Measurements from ENCODE around the gene APEH.
A peak's percentile ranks its signal among the peaks of the same experiment; 100 is the strongest.
"Not testable (repeated sequence)": the region's sequence is repeated elsewhere in the genome, so short reads cannot be mapped to it uniquely, and the experiment has no call there.

The APEH gene

DNA sequence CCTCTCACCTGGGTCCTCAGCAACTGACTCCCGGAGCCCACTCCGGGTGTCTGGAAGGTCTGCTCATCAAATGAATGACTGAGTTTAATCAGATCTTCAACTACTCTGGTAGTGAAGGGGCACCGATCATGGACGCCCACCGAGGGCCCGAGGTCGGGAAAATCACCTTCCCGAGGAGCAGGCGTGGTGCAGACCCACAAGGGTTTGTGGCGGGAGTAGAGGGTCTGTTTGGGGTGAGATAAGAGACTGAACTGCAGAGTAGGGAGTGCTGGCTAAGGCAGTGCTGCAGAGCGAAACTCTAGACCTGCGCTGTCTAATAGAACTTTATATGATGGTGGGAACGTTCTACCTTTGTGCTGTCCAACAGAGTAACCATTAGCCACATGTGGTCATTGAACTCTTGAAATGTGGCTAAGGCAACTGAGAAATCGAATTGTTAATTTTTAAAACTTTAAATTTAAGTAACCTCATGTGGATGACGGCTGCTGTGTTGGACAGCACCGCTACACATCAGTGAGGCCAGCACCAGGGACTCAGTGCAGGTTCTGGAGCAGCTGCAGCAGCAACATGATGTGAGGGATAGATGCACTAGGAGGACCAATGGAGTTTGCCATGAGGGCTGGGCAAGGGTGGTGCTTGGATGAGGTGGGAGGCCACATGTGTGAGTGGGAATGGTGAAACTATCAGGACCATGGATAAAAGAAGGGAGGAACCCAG is 15.9 kb downstream of the APEH start:
- DNase-seq (ENCODE audit: low spot score), result not testable (repeated sequence)

DNA sequence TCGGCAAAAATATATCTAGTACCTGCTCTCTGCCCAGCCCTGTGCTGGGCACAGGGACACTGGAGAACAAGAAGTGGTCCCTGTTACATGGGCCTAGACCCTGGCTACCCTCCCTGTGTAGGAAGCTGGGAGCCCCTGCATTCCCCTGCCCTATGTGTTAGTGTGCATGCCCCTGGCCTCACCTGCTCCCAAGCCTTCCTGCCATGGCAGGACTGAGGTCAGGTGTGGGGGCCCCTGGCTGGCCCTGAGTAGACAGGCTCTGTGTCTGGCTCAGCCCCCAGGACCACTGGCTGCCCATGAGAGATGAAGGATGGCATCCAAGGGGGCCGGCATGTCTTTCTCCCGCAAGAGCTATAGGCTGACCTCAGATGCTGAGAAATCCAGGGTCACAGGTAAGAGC is 16.7 kb downstream of the APEH start:
- not testable (repeated sequence) for DNase-seq (ENCODE audit: low spot score)

DNA sequence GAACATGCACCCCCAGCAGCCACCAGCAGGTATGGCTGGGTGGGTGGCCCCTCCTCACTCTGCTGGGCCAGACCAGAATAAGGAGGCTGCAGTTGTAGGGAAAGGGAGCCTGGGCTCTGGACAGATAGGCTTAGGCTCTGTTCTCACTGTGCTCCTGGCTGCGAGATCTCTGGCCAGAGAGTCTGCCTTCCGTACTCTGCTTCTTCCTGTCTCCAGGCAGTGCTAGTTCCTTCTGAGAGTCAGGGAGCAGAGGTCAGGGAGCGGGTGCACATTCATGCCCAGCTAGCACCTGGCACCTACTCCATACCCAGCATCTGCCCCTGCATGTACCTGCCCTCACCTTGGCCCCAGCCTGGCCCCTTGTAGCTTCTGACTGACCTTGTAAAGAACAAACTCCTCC is 17.3 kb downstream of the APEH start:
- not testable (repeated sequence) for DNase-seq (ENCODE audit: low spot score)

DNA sequence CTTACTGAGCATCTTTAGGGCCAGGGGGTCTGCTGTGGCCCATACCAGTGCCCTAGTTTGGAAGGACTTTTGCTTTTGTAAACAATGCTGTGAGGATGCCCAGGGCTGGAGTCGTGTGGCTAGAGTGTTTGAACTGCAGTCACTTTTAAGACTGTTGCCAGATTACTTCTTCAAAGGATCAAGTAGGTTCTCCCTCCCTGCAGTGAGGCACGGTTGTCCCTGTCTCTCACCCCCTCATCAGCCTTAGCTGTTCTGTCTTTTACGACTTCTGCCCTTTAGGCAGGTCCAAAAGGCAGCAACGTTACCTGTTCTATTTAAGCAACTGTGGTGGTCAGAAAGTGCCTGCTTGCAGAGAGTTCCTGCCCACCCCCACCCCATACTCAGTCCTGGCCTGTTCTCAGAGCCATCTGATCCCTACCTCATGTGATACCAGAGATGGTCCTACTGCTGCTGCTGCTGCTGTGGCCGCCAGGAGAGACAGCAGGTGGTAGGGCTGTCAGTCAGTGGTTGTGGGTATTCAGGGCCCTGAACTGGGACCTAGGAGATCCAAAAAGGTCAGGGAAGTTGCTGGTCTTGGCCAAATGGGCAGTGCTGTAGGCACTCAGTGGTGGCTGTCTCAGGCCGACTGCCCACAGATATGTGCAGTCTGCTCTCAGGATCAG is 20.4 kb downstream of the APEH start:
- DNase-seq (ENCODE audit: low spot score), result not testable (repeated sequence)

DNA sequence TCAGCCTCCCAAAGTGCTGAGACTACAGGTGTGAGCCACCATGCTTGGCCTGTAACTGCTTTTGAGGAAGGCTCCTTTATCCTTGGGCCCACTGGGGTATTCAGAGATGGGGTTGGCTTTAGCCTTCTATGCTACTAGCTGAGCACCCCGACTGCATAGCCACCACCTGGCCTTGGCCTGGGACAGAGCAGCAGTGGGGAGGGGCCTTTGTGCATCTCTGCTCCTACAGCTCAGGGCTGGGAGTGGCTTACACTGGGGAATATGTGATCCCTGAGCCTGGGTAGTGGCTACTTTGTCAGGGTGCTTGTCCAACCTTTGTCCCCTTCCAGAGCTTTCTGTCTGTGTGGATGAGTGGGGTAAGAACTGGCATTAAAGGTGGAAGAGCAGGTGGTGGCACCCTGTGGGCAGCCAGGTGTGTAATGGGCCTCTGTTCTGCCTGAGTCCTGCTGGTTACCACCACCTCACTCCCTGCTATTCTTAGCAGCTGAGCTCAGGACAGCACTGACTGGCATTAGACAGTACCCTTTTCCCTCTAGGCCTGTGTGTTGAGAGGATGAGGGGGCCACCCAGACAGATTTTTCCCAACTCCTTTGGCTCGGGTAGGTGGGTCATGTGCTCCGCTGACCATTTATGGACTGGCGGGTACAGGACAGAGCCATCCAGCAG is 21.3 kb downstream of the APEH start:
- not testable (repeated sequence) for DNase-seq (ENCODE audit: low spot score)

DNA sequence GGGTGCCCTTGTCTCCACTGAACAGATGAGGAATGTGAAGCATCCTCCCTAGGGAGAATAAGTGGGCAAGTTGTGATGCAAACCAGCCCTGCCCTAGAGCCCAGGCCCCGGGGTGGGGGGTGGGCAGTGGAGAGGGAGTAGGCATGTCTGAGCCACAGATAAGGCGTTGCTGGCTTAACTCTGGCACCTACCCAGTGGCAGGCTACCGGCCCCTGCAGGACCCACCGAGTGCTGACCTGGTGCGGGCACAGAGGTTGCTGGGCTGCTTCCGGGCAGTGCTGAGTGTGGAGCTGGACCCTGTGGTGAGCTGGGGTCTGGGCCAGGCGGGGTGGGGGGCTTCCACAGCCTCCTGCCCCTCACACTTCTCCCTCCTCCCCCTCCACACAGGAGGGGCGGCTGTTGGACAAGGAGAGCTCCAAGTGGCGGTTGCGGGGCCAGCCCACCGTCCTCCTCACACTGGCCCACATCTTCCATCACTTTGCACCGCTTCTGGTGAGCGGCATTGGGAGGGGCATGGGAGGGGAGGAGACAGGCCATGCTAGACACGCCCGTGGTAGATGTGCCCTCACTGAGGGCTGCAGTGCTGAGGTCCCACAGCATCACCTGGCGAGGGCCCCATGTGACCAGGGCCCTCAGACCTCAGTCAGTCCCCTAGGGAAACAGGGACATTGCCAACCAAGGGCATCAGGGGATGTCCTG is 25.3 kb downstream of the APEH start:
- no peak for DNase-seq (ENCODE audit: low spot score)

DNA sequence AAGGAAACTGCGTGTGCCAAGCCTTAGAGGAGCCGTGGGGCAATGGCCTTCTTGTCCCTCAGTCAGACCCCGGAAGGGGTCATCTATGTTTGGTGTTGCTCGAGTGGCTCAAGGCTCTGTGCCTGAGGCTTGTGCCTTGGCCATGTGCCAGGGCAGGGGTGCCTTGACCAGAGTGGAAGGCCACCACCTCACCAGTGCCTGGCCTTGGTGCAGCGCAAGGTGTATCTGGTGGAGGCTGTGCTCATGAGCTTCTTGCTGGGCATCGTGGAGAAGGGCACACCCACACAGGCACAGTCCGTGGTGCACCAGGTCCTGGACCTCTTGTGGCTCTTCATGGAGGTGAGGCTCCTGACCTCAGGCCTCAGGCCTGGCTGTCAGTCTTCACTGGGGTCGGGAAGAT is 25.9 kb downstream of the APEH start:
- DNase-seq (ENCODE audit: low spot score), result no peak

DNA sequence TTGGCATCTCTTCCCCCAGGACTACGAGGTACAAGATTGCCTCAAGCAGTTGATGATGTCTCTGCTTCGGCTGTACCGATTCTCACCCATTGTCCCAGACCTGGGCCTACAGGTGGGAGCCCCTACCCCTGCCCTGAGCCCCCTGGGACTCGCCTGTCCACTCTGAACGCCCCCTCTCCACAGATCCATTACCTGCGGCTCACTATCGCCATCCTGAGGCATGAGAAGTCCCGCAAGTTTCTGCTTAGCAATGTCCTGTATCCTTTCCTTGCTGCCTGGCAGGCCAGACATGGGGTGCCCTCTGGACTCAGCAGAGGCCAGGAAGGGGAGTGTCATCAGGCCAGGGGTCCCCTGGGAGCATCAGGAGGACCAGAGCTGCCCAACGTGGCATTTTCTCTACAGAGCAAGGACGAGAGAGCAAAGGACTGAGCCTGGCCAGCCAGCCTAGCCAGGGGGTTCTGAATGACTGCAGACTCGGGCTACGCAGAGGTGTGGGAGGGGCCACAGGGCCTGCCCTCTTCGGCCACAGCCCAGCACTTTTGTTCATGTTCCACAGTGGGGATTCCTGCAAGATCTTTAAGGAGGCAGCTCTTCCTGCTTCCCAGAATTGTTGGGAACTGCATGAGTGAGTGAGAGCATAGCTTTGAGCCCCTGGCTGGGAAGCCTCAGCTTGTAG is 26.4 kb downstream of the APEH start:
- DNase-seq (ENCODE audit: low spot score), result no peak

DNA sequence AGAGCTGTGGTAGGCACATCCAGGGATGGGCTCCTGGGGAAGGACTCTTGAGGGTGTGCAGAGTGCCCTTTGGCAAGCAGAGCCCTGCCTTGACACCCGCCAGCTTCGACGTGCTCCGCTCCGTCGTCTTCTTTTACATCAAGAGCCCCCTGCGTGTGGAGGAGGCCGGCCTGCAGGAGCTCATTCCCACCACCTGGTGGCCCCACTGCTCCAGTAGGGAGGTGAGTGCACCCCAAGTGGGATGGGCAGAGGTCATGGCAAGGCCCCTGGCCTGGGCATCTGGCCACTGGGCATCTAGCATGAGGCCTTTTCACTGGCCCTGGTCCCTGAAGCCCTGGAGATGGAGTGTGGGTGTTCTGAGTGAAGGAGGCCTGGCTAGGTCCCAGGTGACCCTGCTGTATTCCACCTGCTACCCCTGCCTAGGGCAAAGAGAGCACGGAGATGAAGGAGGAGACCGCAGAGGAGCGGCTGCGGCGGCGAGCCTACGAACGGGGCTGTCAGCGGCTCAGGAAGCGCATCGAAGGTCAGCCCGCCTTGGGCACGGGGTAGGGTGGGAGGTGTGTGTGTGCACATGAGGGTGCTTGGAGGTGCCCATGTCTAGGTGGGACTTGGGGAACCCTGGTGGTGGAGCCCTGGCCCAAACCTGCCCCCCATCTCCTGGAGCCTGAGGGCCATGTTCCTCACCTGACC is 27.4 kb downstream of the APEH start:
- no peak for DNase-seq (ENCODE audit: low spot score)

DNA sequence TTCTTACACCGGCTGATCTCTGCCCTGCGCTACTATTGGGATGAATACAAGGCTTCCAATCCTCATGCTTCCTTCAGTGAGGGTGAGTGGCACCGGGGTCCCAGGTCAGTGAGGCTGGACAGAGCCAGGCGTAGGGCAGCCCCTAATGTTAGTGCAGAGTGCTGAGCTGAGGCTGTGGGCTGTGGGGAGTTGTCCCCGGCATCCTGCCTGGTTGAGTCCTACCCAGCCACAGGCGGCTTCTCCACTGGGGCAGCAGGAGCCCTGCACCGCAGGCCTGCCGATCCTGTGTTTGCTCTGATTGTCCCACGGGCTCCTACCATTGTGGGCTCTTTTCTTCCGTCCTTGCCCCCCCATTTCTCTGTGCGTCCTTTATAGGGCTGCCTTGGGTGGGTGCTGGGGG is 28.5 kb downstream of the APEH start:
- no peak for DNase-seq (ENCODE audit: low spot score)

DNA sequence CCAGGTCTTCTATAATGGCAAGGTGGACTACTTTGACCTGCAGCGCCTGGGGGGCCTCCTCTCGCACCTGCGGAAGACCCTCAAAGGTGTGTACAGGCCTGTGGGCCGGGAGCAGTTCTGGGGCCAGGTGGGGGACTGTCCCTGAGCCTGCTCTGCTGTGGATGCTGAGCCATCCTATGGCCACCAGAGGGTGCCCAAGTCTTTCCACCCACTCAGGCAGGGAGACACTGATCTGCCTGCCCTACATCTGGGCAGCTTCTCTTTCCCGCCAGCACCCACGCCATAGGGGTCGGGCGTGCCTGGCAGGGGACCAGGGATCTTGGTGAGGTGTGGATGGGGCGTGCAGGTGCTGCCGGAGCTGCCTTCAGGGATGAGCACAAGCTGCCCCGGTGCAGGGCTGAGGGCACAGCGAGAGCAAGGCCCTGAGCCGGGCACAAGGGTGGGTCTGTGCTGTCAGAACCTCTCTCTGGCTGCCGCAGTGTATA is 29.3 kb downstream of the APEH start:
- DNase-seq (ENCODE audit: low spot score), result peak; percentile 42

DNA sequence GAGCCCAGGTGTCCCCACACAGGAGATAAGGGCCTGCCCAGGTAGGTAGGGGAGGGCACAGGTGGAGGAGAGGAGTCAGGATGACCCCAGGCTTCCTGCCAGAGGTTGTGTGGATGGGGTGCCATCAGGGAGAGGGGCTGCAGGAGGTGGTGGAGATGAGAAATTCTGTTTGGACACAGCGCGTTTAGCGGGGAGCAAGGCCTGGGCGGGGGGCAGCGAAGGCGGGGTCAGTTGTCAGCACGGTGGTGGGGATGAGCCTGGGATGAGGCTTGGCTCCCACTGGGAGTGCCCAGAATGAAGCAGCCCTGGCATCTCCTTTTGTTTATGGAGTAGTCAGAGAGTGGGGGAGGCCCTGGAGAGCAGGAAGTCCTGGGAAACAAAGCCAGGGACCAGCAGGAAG is 29.8 kb downstream of the APEH start:
- no peak for DNase-seq (ENCODE audit: low spot score)

DNA sequence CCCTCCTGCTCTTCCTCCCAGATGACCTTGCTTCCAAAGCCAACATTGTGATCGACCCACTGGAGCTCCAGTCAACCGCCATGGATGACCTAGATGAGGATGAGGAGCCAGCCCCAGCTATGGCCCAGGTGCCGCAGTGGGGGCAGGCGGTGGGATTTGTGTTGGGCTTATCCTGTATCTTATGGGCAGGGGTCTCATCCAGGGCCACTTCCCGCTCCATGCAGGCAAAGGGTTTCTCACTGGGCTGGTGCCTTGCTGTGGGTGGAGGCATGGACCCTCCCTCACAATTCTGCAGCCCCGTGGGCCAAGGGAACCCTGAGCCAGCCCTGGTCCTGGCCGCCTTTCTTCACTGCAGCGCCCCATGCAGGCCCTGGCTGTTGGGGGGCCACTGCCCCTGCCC is 30.5 kb downstream of the APEH start:
- no peak for DNase-seq (ENCODE audit: low spot score)

DNA sequence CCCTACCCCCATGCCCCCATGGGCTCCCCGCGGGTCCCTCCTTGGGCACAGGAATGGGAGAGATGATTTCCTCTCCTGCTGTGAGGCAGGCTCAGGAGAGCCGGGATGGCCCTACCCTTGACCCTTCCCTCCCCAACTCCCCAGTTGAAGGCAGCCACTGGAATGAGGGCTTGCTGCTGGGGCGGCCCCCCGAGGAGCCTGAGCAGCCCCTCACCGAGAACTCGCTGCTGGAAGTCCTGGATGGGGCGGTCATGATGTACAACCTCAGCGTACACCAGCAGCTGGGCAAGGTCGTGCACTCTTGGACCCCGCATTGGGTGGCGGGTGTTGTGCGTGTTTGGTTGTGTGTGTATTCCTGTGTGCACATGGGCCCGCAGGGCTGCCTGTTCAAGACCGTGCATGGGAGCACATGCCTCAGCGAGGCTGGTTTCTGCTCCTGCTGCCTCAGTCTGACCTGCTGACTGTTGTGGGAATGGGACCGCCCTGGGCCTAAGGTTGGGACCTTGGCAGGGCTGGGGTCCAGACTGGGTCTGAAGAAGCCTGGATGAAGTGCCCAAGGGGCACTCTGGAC is 31.3 kb downstream of the APEH start:
- DNase-seq (ENCODE audit: low spot score), result no peak

DNA sequence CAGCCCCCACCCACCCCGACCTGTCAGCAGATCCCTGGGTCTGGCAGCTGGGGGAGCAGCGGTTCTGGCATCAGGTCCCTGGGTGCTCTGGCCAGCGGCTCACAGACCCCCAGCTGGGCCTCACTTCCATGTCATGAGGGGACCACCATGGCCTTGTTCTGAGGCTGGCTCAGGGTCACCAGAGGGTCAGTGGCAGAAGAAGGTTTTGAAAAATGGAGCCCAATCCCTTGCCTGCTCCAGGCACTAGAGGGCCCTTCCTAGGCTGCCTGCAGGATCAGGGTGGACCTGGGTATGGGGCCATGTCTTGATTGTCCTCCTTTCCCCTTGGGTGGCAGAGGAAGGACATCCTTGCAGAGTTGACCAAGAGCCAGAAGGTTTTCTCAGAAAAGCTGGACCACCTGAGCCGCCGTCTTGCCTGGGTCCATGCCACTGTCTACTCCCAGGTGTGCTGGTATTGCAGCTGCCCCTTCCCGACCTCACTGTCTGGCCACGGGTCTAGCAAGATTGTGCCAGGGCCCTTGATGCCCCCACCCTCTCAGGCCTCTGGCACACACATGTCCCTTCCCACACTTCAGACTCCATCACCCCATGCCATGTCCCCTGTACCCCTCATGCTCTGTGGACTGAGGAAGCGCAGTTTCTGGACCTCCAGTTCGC is 32.4 kb downstream of the APEH start:
- no peak for DNase-seq (ENCODE audit: low spot score)

DNA sequence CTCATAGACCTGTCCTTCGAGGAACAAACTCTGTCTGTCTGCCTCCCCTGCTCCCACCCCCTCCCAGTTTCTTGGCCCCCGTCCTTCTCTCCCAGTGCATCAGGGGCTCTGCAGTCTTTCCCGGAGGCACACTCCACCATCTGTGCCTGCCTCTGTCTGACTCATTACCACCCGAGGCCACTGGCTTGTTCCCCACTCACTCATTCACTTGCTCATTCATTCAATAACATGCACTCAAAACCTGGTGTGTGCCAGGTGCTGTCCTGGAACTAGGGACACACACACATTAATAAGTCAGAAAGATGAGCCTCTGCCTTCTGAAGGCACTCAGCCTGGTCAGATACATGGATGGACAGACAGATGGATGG is 32.9 kb downstream of the APEH start:
- no peak for DNase-seq (ENCODE audit: low spot score)

DNA sequence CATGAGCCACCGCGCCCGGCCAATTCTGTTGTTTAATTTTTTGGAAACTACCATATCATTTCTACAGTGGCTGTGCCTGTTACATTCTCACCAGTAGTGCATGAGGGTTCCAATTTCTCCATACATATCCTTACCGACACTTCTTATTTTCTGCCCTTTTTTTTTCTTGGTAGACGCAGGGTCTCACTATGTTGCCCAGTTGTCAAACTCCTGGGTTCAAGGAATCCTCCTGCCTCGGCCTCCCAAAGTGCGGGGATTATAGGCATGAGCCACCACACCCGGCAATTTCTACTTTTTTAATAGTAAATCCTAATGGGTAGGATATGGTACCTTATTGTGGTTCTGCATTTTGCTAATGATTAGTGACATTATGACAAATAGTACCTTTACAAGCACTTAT is 35.7 kb downstream of the APEH start:
- DNase-seq (ENCODE audit: low spot score), result no peak

DNA sequence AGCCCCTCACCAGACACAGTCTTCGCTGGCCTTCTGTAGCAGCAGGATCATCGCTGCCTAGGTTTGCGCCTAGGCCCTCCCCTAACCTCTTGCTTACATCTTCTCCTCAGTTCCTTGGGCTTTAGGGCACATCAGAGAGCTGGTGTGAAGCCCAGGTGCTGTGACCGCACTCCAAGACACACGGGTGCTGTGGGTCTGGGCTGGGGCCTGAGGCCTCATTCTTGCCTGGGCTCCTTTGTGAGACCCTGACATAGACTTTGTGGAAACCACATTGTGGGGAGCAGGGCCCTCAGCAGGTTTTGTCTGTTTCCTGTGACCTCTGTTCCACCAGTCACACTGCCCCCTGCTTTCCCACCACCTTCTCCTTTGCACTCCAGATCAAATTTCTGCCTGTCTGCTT is 37.3 kb downstream of the APEH start:
- no peak for DNase-seq (ENCODE audit: low spot score)

DNA sequence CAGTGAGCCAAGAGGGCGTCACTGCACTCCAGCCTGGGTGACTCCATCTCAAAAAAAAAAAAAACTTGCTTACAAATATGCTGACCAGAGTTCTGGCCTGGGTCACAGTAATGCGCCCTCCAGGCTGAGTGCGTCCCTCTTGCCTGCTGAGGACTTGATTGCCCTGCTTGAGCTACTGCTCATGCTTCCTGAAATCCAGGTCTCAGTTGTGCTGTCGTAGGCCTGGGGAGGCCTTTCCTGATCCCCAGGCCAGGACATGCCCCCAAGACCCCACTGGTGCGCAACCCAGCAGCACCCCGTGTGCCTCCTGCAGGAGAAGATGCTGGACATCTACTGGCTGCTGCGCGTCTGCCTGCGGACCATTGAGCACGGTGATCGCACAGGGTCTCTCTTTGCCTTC is 38.0 kb downstream of the APEH start:
- no peak for DNase-seq (ENCODE audit: low spot score)

DNA sequence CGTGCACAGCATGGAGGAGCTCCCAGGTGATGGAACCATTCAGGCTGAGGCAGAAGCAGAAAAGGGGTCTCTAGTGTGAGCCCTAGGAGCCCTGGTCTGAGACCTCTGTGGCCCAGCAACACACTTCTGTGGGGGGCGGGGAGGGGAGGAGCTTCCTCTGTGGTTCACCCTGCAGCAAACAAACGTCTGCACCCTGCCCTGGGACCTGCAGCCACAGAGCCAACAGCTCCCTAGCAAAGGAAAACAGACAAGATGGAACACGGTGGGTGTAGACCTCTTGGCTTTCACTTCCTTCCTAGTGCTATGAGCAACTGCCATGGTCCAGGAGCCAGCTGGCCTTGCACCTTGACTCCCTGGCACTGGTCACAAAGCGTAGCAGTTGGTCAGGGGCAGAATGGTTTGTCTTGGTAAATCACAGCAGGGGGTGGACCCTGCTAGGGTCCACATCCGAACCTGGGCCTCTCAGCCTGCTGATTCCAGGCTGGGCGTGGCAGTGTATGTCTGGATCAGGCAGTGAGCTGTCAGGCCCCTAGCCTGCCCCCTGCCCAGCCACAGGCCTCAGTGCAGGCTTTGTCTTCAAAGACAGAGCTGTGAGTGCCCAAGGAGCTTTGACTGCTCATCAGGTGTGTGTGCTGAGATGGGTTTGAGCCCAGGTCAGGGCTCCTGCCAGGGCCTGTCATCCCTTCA is 38.6 kb downstream of the APEH start:
- DNase-seq (ENCODE audit: low spot score), result no peak
